IMR-90 (cell line): ENCODE measurements around the gene FAM131B.
A peak's percentile ranks its signal among the peaks of the same experiment; 100 is the strongest.

Experiments
- BHLHE40 ChIP-seq: fragments of 150-350 bp; IDR thresholded peaks from 2 replicates; pipeline ENCODE4 v1.6.1; 2016; ENCODE audit warnings: mild to moderate bottlenecking, low read depth, low read length
- CEBPB ChIP-seq: IDR thresholded peaks from 2 replicates; pipeline ENCODE4 v1.6.1; 2012; ENCODE audit warnings: low read depth, low read length, improper control_type of control experiment
- CHD1 ChIP-seq: IDR thresholded peaks from 2 replicates; pipeline ENCODE4 v1.6.1; 2012; ENCODE audit warnings: low read depth, low read length, improper control_type of control experiment
- MAZ ChIP-seq: IDR thresholded peaks from 2 replicates; pipeline ENCODE4 v1.6.1; 2012; ENCODE audit warnings: low read depth, mild to moderate bottlenecking, low read length, improper control_type of control experiment, moderate library complexity, borderline replicate concordance
- POLR2A ChIP-seq: IDR thresholded peaks from 2 replicates; pipeline ENCODE4 v1.6.1; 2012; ENCODE audit warnings: mild to moderate bottlenecking, low read depth, low read length
- RAD21 ChIP-seq: IDR thresholded peaks from 2 replicates; pipeline ENCODE4 v1.6.1; 2012; ENCODE audit warnings: low read length, improper control_type of control experiment
- RFX5 ChIP-seq: IDR thresholded peaks from 2 replicates; pipeline ENCODE4 v1.8.0; 2012; ENCODE audit warnings: low read depth, mild to moderate bottlenecking, low read length, moderate library complexity
- SMC3 ChIP-seq: fragments of 150-350 bp; IDR thresholded peaks from 2 replicates; pipeline ENCODE4 v1.6.1; 2016; ENCODE audit warnings: low read depth, mild to moderate bottlenecking, antibody characterized with exemption, low read length, moderate library complexity
- TF ChIP-seq, protein P1 (sequence below): fragments of 150-350 bp; IDR thresholded peaks from 2 replicates; pipeline ENCODE4 v1.6.1; 2016; ENCODE audit warnings: low read depth, mild to moderate bottlenecking, low read length, moderate library complexity, borderline replicate concordance
- TF ChIP-seq, protein P2 (sequence below): conservative IDR thresholded peaks from 2 replicates; pipeline ENCODE4 v1.5.1; 2012; ENCODE audit warnings: mild to moderate bottlenecking, low read depth, low read length, improper control_type of control experiment
- TF ChIP-seq, protein P3 (sequence below): fragments of 150-350 bp; IDR thresholded peaks from 2 replicates; pipeline ENCODE4 v1.6.1; 2017; ENCODE audit warnings: mild to moderate bottlenecking, antibody characterized with exemption, low read length, low read depth

DNA sequence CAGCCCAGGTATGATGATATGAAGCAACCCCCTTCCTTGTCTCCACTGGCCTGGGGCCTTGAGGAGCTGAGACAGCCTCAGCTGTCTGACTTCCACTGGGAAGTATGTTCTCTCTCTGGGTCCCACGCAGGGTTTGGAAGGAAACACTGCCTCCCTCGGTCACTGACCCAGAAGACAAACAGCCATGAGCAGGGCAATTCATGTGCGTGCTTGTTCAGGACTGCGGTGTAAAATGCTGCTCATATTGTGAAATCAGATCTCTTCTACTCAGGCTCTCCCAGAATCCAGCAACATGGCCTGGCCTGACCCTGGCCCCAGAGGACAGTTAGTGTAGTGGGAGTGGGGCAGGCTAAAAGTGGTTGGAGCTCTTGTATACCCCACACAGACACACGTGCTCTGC, 43.9 kb downstream of the FAM131B start:
- TF ChIP-seq, protein P1, sequence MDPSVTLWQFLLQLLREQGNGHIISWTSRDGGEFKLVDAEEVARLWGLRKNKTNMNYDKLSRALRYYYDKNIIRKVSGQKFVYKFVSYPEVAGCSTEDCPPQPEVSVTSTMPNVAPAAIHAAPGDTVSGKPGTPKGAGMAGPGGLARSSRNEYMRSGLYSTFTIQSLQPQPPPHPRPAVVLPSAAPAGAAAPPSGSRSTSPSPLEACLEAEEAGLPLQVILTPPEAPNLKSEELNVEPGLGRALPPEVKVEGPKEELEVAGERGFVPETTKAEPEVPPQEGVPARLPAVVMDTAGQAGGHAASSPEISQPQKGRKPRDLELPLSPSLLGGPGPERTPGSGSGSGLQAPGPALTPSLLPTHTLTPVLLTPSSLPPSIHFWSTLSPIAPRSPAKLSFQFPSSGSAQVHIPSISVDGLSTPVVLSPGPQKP = no peak
- no peak for TF ChIP-seq POLR2A
- TF ChIP-seq, protein P2, sequence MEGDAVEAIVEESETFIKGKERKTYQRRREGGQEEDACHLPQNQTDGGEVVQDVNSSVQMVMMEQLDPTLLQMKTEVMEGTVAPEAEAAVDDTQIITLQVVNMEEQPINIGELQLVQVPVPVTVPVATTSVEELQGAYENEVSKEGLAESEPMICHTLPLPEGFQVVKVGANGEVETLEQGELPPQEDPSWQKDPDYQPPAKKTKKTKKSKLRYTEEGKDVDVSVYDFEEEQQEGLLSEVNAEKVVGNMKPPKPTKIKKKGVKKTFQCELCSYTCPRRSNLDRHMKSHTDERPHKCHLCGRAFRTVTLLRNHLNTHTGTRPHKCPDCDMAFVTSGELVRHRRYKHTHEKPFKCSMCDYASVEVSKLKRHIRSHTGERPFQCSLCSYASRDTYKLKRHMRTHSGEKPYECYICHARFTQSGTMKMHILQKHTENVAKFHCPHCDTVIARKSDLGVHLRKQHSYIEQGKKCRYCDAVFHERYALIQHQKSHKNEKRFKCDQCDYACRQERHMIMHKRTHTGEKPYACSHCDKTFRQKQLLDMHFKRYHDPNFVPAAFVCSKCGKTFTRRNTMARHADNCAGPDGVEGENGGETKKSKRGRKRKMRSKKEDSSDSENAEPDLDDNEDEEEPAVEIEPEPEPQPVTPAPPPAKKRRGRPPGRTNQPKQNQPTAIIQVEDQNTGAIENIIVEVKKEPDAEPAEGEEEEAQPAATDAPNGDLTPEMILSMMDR = no peak
- no peak for TF ChIP-seq SMC3
- TF ChIP-seq CEBPB = peak; percentile 71
- no peak for TF ChIP-seq RAD21
- TF ChIP-seq, protein P3, sequence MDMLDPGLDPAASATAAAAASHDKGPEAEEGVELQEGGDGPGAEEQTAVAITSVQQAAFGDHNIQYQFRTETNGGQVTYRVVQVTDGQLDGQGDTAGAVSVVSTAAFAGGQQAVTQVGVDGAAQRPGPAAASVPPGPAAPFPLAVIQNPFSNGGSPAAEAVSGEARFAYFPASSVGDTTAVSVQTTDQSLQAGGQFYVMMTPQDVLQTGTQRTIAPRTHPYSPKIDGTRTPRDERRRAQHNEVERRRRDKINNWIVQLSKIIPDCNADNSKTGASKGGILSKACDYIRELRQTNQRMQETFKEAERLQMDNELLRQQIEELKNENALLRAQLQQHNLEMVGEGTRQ = no peak
- no peak for TF ChIP-seq RFX5
- TF ChIP-seq BHLHE40 = no peak
- TF ChIP-seq CHD1 = no peak
- TF ChIP-seq MAZ = no peak
